SU-DHL-6 (cell line): Measurements from ENCODE around the gene SH3BP5.

ENCODE experiments used
- H2AFZ ChIP-seq: fragments of 200-600 bp; sonication (generic); 2 replicates; pipeline ENCODE4 v1.6.1; 2014; ENCODE audit warnings: low read depth, mild to moderate bottlenecking, moderate library complexity, mixed read lengths, antibody characterized with exemption, low read length; ENCODE audit not compliant: severe bottlenecking
- H3F3A ChIP-seq: fragments of 200-600 bp; shearing (Covaris generic); 2 replicates; pipeline ENCODE4 v1.6.0; 2016; ENCODE audit warnings: antibody characterized with exemption, mild to moderate bottlenecking; ENCODE audit not compliant: insufficient read depth
- H3K27ac ChIP-seq: fragments of 200-600 bp; sonication (generic); 2 replicates; pipeline ENCODE4 v1.5.1; 2016; ENCODE audit warnings: low read depth, mild to moderate bottlenecking, low read length, moderate library complexity, mixed read lengths
- H3K27me3 ChIP-seq: fragments of 200-600 bp; sonication (generic), shearing (Covaris generic); 2 replicates; pipeline ENCODE4 v1.6.0; 2014; ENCODE audit warnings: mild to moderate bottlenecking, low read length
- H3K36me3 ChIP-seq: fragments of 200-600 bp; sonication (generic); 2 replicates; pipeline ENCODE4 v1.6.1; 2014; ENCODE audit warnings: mild to moderate bottlenecking, low read length, mixed read lengths
- H3K4me2 ChIP-seq: fragments of 300-600, 200-600 bp; shearing (Covaris generic), sonication (generic); 2 replicates; pipeline ENCODE4 v1.6.0; 2014; ENCODE audit warnings: low read length, low read depth, mild to moderate bottlenecking; ENCODE audit not compliant: poor library complexity, severe bottlenecking
- H3K4me3 ChIP-seq: fragments of 200-600 bp; sonication (generic); 2 replicates; pipeline ENCODE4 v1.5.1; 2014; ENCODE audit warnings: antibody characterized with exemption, low read length, mild to moderate bottlenecking, mixed read lengths; ENCODE audit not compliant: insufficient read depth, poor library complexity, severe bottlenecking
- H3K79me2 ChIP-seq: fragments of 200-600 bp; sonication (generic); 2 replicates; pipeline ENCODE4 v1.6.1; 2014; ENCODE audit warnings: mild to moderate bottlenecking, low read length, moderate library complexity; ENCODE audit not compliant: insufficient read depth
- H3K9ac ChIP-seq: fragments of 200-600 bp; sonication (generic); 2 replicates; pipeline ENCODE4 v1.7.0; 2014; ENCODE audit warnings: mild to moderate bottlenecking, low read length
- H3K9me2 ChIP-seq: fragments of 200-600 bp; sonication (generic); replicated peaks from 2 replicates; pipeline ENCODE4 v1.6.1; 2014; ENCODE audit warnings: low read length; ENCODE audit not compliant: insufficient read depth
- H3K9me3 ChIP-seq: fragments of 200-600 bp; sonication (generic); 2 replicates; pipeline ENCODE4 v1.6.1; 2014; ENCODE audit warnings: low read length, mixed read lengths; ENCODE audit not compliant: insufficient read depth
- H4K20me1 ChIP-seq: fragments of 200-600 bp; sonication (generic); 2 replicates; pipeline ENCODE4 v1.6.1; 2014; ENCODE audit warnings: low read depth, mild to moderate bottlenecking, antibody characterized with exemption, low read length, moderate library complexity, mixed read lengths
- EZH2phosphoT487 ChIP-seq: fragments of 200-600 bp; sonication (generic), shearing (Covaris generic); conservative IDR thresholded peaks from 2 replicates; pipeline ENCODE4 v1.6.1; 2018; ENCODE audit warnings: mild to moderate bottlenecking, antibody characterized with exemption, low read length, moderate library complexity, mixed read lengths
- TF ChIP-seq, protein P1 (sequence below): fragments of 200-600 bp; sonication (generic); IDR thresholded peaks from one replicate; pipeline ENCODE4 v1.5.1; 2017; ENCODE audit warnings: antibody characterized with exemption, mild to moderate bottlenecking, low read length, moderate library complexity; ENCODE audit not compliant: insufficient read depth, poor library complexity, severe bottlenecking

SH3BP5 gene

DNA sequence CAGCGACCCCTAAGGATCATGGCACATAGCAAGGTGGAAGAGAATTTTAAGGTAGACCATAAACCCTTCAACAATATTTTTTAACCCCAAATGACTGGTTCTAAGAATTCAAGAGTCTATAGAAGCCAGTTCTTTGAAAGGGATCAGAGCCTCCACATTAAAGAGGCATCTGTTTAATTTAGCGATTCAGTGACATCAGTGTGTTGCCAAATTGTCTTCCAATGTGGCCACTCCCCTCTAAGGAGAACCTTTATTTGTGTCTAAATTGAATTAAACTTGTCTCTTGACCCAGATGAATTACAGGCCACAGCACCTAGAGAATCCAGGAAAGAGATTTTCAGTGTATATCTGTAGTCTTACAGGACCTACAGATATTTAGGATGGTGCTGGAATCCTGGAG is 6.6 kb upstream of the SH3BP5 start:
- Histone ChIP-seq H3K4me3 (no peak overlapping the region), H2AFZ (no peak overlapping the region), H3K9me3 (no peaks in the 10 kb centered on the region), H3K9me2 (no peaks in the 10 kb centered on the region), H4K20me1 (no peaks in the 10 kb centered on the region), H3K36me3 (no peaks in the 10 kb centered on the region), H3K27me3 (no peaks in the 10 kb centered on the region), H3K27ac (no peak overlapping the region), H3K79me2 (no peaks in the 10 kb centered on the region), H3K9ac (no peak overlapping the region), H3K4me2 (no peak overlapping the region), H3F3A (no peaks in the 10 kb centered on the region)
- TF ChIP-seq, protein P1, sequence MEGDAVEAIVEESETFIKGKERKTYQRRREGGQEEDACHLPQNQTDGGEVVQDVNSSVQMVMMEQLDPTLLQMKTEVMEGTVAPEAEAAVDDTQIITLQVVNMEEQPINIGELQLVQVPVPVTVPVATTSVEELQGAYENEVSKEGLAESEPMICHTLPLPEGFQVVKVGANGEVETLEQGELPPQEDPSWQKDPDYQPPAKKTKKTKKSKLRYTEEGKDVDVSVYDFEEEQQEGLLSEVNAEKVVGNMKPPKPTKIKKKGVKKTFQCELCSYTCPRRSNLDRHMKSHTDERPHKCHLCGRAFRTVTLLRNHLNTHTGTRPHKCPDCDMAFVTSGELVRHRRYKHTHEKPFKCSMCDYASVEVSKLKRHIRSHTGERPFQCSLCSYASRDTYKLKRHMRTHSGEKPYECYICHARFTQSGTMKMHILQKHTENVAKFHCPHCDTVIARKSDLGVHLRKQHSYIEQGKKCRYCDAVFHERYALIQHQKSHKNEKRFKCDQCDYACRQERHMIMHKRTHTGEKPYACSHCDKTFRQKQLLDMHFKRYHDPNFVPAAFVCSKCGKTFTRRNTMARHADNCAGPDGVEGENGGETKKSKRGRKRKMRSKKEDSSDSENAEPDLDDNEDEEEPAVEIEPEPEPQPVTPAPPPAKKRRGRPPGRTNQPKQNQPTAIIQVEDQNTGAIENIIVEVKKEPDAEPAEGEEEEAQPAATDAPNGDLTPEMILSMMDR, result no peak
- no peak for TF ChIP-seq EZH2phosphoT487

DNA sequence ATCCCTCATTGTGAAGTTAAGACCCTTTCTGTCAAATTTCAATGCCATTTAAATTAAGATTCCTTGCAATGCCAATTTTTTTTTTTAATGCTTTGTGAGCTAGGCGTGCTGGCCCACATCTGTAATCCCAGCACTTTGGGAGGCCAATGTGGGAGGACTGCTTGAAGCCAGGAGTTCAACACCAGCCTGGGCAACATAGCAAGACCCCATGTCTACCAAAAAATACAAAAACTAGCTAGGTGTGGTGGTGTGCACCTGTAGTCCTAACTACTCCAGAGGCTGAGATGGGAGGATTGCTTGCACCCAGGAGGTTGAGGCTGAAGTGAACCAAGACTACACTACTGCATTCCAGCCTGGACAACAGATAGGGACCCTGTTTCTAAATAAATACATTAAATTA is 5.6 kb upstream of the SH3BP5 start:
- Histone ChIP-seq H3K9ac (no peak overlapping the region), H3K9me2 (no peaks in the 10 kb centered on the region), H3K79me2 (no peaks in the 10 kb centered on the region), H3K27me3 (no peaks in the 10 kb centered on the region), H4K20me1 (no peaks in the 10 kb centered on the region), H2AFZ (no peak overlapping the region), H3K4me3 (no peak overlapping the region), H3K36me3 (no peaks in the 10 kb centered on the region), H3K9me3 (no peaks in the 10 kb centered on the region), H3F3A (no peaks in the 10 kb centered on the region), H3K27ac (no peak overlapping the region), H3K4me2 (no peak overlapping the region)
- TF ChIP-seq, protein P1, result no peak
- no peak for TF ChIP-seq EZH2phosphoT487

DNA sequence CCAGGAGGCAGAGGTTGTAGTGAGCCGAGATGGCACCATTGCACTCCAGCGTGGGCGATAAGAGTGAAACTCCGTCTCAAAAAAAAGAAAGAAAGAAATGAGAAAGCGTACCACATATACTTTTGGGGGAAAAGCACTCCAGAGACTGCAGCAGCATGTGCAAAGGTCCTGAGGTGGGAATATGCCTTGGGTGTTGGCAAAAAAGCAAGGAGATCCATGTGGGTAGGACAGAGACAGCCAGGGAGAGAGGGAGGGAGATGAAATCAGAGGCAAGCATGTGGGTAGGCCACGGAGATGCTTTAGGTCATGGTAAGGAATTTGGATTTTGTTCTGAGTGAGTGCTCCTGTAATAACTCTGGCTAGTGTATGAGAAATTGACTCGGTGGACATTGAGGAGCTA is 3.7 kb upstream of the SH3BP5 start:
- Histone ChIP-seq H3K4me3 (no peak overlapping the region), H3K36me3 (no peaks in the 10 kb centered on the region), H3K79me2 (no peaks in the 10 kb centered on the region), H4K20me1 (no peaks in the 10 kb centered on the region), H3K9me3 (no peaks in the 10 kb centered on the region), H3F3A (0 out of 2 replicates have a peak, but pooled peaks cover 2% of the 10 kb centered on the region), H3K27ac (no peak overlapping the region), H3K27me3 (no peaks in the 10 kb centered on the region), H3K9me2 (no peaks in the 10 kb centered on the region), H2AFZ (no peak overlapping the region), H3K9ac (no peak overlapping the region), H3K4me2 (no peak overlapping the region)
- TF ChIP-seq, protein P1, result no peak
- TF ChIP-seq EZH2phosphoT487, result no peak

DNA sequence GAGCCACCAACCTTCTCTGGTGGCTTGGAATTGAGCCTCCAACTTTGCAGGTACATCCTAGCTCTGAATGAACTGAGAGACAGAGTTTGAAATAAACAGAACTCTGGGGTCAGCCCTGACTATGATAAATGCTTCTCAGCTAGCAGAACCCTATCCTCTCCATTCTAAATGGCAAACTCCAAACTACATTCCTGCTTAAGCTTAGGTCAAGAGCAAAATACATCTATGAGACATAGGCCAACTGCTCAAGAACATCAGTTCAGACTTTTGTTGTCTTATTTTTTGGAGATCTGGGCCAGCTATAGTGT is 1.5 kb upstream of the SH3BP5 start:
- Histone ChIP-seq H4K20me1 (no peaks in the 10 kb centered on the region), H3K9ac (no peak overlapping the region), H3K79me2 (no peaks in the 10 kb centered on the region), H3K27ac (no peak overlapping the region), H3K9me3 (no peaks in the 10 kb centered on the region), H3K4me3 (no peak overlapping the region), H3F3A (0 out of 2 replicates have a peak, but pooled peaks cover 7% of the 10 kb centered on the region), H3K36me3 (no peaks in the 10 kb centered on the region), H3K4me2 (no peak overlapping the region), H3K9me2 (no peaks in the 10 kb centered on the region), H2AFZ (no peak overlapping the region), H3K27me3 (no peaks in the 10 kb centered on the region)
- TF ChIP-seq, protein P1, result no peak
- TF ChIP-seq EZH2phosphoT487, result no peak
